ENCODE results near the gene ABHD4.
"Not testable (repeated sequence)": the region's sequence is repeated elsewhere in the genome, so short reads cannot be mapped to it uniquely, and the experiment has no call there.

Gene ABHD4

DNA sequence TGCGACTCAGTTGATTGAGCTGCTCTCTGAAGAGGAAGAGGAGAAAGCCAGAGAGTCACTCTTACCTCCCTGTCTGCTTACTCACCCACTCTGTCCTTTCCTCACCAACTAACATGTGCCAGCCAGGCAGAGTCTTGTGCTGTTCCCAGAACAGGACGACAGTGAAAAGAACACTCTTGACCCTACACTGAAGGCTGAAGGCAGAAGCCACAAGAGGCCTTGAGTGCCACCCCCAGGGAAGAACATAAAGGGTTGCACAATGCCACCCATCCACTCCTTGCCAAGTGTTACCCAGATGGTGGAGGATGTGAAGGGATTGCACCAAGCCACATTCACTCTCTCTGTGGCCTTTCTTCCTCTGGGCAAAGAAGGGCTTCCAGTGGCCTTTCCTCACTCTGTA, 12.8 kb downstream of the ABHD4 start:
- no peak for ATAC-seq
- H3K36me3 Mint-ChIP-seq (ENCODE audit: low read depth) = peaks cover 13% of the 10 kb centered on the region
- no peaks in the 10 kb centered on the region for H3K4me1 Mint-ChIP-seq
- H3K27me3 Mint-ChIP-seq = no peaks in the 10 kb centered on the region
- no peak overlapping the region for H3K4me3 Mint-ChIP-seq
- no peak overlapping the region for H3K27ac Mint-ChIP-seq
- DNase-seq = no peak
- H3K9me3 Mint-ChIP-seq = no peaks in the 10 kb centered on the region

DNA sequence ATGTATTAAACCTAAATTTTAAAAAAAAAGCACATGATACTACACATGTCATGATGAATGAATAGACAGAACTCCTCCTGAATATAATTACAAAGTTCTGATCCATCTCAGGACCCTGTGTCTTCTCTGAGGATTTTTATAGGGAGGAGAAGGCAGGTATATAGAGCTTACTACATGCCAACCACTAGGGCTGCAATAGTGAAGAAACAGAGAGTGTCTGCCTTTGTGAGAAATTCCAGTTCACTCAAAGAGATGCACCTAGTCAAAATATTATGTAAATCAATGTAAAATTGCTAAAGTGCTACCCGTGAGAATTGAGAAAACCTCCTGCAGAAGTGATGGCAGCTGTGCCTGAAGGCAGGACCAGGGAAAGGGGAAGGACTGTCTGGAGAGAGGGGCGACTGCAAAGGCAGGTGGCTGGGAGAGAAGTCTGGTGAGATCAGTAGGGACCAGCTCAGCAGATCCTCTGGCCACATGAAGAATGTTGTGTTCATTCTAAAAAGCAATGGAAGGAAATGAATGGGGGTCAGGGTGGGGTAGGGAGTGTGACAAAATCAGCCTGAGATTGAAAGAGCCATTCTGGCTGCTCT, 15.1 kb downstream of the ABHD4 start:
- Mint-ChIP-seq H3K27me3 (no peaks in the 10 kb centered on the region), H3K4me3 (no peak overlapping the region), H3K36me3 (ENCODE audit: low read depth) (peaks cover 9% of the 10 kb centered on the region), H3K4me1 (no peaks in the 10 kb centered on the region), H3K9me3 (no peaks in the 10 kb centered on the region), H3K27ac (no peak overlapping the region)
- DNase-seq = no peak
- no peak for ATAC-seq

DNA sequence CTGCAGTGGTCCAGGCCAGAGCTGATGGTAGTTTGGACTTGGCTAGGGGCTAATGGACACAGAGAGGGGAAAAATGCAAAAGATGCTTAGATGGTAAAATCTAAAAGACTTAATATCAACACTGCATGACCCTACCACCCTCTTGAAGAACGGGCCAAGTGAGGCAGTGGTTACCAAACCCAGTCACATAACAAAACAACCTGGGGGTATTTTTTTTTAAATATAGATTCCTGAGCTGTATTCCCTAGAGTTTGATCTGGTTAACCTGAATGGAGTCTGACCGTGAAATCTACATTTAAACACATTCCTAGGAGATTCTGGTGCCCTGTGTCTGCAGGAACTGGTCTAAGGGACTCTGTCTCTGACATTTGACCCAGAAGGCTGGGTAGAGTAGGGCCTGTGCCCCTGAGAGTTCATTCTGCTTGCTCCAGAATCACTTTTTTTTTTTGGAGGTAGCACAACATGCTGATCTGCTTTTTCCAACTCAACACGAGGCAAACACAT, 15.7 kb downstream of the ABHD4 start:
- Mint-ChIP-seq H3K4me3 (no peak overlapping the region), H3K27ac (no peak overlapping the region), H3K27me3 (no peaks in the 10 kb centered on the region), H3K9me3 (no peaks in the 10 kb centered on the region), H3K4me1 (no peaks in the 10 kb centered on the region), H3K36me3 (ENCODE audit: low read depth) (peaks cover 9% of the 10 kb centered on the region)
- DNase-seq (no peak), ATAC-seq (no peak)

DNA sequence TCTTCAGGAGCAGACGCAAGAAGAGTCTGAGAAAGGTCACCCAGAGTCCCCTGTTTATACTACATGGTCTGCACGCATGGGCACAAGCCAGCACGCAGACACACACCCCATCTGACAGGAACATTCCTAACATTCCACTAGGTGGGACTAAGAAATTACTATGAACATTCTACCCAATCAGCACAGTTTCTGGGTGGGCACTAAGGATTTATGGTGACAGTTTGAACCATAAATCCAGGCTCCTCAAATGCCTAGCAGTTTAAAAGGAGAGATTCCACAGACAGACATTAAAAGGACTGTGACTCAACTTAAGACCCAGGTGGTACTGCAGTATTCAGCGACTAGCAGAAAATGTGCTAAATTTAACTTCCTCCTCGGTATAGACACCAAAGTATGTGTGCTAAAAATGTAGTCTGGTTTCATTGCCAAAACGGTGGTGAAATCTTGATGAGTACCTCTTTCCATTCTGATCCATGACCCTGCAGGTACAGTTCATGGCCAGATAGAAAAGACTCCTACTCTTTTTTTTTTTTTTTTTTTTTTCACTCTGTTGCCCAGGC, 16.2 kb downstream of the ABHD4 start:
- Mint-ChIP-seq H3K36me3 (ENCODE audit: low read depth) (peaks cover 9% of the 10 kb centered on the region), H3K4me1 (no peaks in the 10 kb centered on the region), H3K9me3 (no peaks in the 10 kb centered on the region), H3K27ac (no peak overlapping the region), H3K4me3 (no peak overlapping the region), H3K27me3 (no peaks in the 10 kb centered on the region)
- peak; percentile 52 for ATAC-seq
- DNase-seq = no peak

DNA sequence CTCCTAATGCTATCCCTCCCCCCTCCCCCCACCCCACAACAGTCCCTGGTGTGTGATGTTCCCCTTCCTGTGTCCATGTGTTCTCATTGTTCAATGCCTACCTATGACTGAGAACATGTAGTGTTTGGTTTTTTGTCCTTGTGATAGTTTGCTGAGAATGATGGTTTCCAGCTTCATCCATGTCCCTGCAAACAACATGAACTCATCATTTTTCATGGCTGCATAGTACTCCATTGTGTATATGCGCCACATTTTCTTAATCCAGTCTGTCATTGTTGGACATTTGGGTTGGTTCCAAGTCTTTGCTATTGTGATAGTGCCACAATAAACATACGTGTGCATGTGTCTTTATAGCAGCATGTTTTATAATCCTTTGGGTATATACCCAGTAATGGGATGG, 17.7 kb downstream of the ABHD4 start:
- not testable (repeated sequence) for H3K4me1 Mint-ChIP-seq; ATAC-seq; H3K27me3 Mint-ChIP-seq; H3K9me3 Mint-ChIP-seq; H3K36me3 Mint-ChIP-seq (ENCODE audit: low read depth); H3K27ac Mint-ChIP-seq; H3K4me3 Mint-ChIP-seq; DNase-seq

DNA sequence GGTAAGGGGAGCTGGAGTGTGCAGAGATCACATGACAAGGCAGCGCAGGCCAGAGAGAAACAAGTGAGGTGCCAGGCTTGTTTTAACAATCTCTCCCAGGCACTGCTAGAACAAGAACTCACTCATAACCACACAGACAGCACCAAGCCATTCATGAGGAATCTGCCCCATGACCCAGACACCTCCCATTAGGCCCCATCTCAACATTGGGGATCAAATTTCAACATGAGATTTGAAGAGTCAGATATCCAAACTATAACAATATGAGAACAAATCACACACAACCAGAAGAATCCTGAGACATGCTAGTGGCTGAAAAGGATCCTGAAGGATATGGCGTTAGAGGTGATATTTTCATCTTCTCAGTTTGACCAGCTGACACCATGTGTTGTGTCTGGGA, 24.2 kb downstream of the ABHD4 start:
- Mint-ChIP-seq H3K27me3 (no peaks in the 10 kb centered on the region), H3K36me3 (ENCODE audit: low read depth) (no peaks in the 10 kb centered on the region), H3K4me1 (no peaks in the 10 kb centered on the region), H3K27ac (no peak overlapping the region), H3K9me3 (no peaks in the 10 kb centered on the region), H3K4me3 (no peak overlapping the region)
- DNase-seq = no peak
- no peak for ATAC-seq

DNA sequence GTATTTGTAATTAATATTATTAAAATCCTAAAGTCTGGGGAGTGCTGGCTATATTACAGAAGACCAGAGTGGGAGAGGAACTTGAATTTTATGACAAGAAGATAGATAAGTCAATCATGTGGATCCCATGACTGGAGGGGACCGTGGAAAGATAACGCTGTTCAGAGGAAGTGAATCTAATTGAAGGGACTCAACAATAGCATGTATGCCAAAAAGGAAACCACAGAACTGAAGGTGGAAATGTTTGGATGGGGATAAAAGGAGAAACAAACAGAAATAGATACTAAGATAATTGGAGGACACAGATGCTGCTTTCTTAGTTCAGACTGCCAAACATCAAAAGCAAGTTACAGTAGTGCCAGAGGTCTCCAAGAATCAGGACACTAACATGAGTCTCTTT, 24.9 kb downstream of the ABHD4 start:
- Mint-ChIP-seq H3K4me3 (no peak overlapping the region), H3K27ac (no peak overlapping the region), H3K27me3 (no peaks in the 10 kb centered on the region), H3K36me3 (ENCODE audit: low read depth) (no peaks in the 10 kb centered on the region), H3K9me3 (no peaks in the 10 kb centered on the region), H3K4me1 (no peaks in the 10 kb centered on the region)
- no peak for ATAC-seq
- DNase-seq = no peak

DNA sequence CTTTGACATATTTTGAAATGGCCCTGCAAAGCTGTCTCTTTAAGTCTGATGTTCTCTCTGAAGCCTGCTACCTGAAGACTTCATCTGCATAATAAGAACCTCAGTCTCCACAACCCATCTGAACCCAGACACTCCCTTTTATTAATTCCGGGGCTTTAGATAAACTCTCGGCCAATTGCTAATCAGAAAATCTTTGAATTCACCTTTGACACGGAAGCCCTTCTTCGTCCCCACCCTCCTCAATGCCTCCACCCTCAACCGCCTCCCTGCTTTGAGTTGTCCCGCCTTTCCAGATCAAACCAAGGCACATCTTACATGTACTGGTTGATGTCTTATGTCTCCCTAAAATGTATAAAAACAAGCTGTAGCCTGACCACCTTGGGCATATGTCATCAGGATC, 28.5 kb downstream of the ABHD4 start:
- no peak overlapping the region for H3K27ac Mint-ChIP-seq

DNA sequence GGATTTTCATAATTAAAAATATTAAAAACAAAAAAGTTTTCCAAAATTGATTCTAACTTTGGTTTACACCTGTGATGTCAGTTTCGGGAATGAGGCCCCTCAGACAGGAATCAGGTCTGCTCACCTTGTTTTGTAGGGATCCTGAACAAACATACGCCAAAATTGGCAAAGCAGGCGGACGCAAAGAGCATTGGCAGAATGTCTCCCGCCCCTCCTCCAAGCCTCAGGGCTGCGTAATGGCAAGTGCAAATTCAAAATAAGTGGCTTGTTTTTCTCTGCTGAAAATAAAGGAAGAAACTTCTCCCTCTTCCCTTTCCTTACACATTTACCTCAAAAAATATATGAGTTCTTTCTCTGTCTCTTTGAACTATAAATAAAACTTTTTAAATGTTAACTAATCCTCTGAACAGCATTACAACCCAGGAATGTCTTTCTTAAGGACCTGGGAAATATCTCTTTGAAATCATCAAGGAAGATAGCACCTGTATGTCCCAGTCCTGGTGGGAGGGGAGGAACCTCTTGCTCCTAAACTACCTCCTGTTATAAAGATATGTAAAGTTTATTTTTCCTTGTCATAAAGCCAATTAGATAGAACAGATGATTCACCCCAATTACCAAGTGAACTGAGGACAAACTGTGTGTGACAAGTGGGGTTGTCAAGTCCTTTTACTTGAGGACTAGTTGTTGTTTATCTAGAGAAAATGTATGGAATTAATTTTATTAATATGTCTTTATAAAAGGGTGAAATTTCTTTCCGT, 29.6 kb downstream of the ABHD4 start:
- Mint-ChIP-seq H3K27me3 (peaks cover 7% of the 10 kb centered on the region), H3K4me3 (no peak overlapping the region), H3K9me3 (peaks cover 14% of the 10 kb centered on the region), H3K36me3 (ENCODE audit: low read depth) (no peaks in the 10 kb centered on the region), H3K4me1 (no peaks in the 10 kb centered on the region), H3K27ac (no peak overlapping the region)
- no peak for ATAC-seq
- no peak for DNase-seq

More for the DNA sequence above, 28.5 kb downstream of the ABHD4 start:
- no peak for ATAC-seq
- Mint-ChIP-seq H3K4me3 (no peak overlapping the region), H3K36me3 (ENCODE audit: low read depth) (no peaks in the 10 kb centered on the region), H3K27me3 (peaks cover 4% of the 10 kb centered on the region), H3K9me3 (peaks cover 11% of the 10 kb centered on the region), H3K4me1 (no peaks in the 10 kb centered on the region)
- no peak for DNase-seq

DNA sequence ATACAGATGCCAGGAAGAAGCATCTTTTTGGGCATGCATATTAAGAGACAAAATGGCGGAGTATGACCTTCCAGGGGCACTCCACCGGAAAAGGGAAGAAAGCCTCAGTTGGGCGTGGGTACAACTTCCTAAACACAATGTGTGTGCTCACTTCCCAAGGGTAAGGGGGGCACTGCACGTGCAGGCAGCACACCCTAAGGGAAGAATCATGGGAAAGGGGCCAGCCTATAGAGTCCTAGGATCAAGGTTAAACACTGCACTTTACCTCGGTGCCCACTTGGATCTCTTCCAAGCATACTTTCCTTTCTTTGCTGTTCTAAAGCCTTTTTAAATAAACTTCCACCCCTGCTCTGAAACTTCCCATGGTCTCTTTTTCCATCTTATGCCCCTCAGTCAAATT, 31.3 kb downstream of the ABHD4 start:
- Mint-ChIP-seq H3K27ac (no peak overlapping the region), H3K27me3 (peaks cover 7% of the 10 kb centered on the region), H3K4me3 (no peak overlapping the region), H3K36me3 (ENCODE audit: low read depth) (no peaks in the 10 kb centered on the region), H3K4me1 (no peaks in the 10 kb centered on the region), H3K9me3 (peaks cover 14% of the 10 kb centered on the region)
- DNase-seq (no peak), ATAC-seq (no peak)

DNA sequence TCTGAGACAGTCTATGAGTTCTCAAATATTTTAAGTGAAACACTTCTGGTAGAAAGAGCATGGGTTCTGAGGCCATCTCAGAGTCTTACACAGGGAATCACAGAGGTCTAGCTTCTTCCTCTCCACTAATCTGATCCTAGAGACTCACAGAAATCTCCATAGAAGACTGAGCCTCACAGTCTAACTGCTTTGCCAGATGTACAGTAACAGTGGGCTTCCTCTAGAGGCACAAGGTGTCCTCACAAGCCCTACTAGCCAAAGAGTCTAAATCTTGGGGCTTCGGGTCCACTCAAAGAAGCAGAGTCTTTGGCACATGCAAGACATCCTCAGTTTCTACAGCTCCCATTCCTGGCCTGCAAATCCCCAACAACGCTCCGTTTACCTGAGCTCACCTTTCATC, 32.0 kb downstream of the ABHD4 start:
- no peak overlapping the region for H3K4me3 Mint-ChIP-seq
- no peaks in the 10 kb centered on the region for H3K36me3 Mint-ChIP-seq (ENCODE audit: low read depth)
- ATAC-seq (no peak), DNase-seq (no peak)
- no peaks in the 10 kb centered on the region for H3K4me1 Mint-ChIP-seq
- H3K27ac Mint-ChIP-seq = no peak overlapping the region
- H3K27me3 Mint-ChIP-seq = peaks cover 7% of the 10 kb centered on the region
- peaks cover 14% of the 10 kb centered on the region for H3K9me3 Mint-ChIP-seq

DNA sequence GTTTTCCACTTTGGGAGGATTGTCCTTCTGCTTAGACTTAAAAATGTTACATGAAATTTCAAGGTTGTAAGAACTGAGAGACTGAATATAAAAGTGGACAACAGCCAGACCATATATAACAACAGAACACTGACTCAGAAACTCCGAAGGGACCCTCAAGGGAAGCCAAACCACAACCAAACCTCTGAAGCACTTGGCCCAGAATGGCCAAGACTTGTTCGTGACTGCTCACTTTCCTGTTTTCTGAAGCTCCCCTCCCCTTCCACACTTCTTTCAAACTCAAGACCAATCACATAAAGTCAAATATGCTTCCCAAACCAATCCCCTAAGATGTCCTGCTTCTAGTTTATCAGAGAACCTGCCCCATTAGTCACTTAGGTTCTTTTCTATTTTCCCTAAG, 32.4 kb downstream of the ABHD4 start:
- Mint-ChIP-seq H3K36me3 (ENCODE audit: low read depth) (no peaks in the 10 kb centered on the region), H3K27ac (no peak overlapping the region), H3K4me1 (no peaks in the 10 kb centered on the region), H3K4me3 (no peak overlapping the region), H3K27me3 (peaks cover 7% of the 10 kb centered on the region), H3K9me3 (peaks cover 14% of the 10 kb centered on the region)
- DNase-seq = no peak
- no peak for ATAC-seq

DNA sequence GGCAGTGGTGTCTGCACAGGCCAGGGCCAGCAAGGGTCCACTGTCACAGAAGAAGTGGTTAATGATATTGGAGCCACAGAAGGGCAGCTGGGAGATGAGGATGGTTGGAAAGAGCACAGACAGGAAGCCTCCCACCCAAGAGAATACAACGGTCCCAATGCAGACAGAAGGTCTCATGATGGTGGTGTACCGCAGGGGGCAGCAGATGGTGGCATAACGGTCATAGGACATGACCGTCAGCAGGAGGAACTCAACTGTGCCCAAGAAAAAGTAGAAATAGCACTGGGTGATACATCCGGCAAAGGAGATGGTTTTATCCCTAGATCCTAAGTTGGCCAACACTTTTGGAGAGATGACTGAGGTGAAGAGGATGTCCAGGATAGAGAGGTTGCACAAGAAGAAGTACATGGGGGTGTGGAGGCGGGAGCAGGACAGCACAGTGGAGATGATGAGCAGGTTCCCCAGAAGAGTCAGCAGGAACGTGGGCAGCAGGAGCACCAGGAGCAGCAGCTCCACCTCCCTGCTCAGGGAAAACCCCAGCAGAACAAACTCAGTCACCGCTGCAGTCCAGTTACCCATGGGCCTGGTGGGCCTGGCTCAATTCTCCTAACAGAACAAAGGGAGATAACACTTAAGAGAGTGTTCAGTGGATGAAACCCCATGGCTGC, 36.3 kb downstream of the ABHD4 start:
- ATAC-seq (no peak), DNase-seq (no peak)
- no peak overlapping the region for H3K4me3 Mint-ChIP-seq
- no peak overlapping the region for H3K27ac Mint-ChIP-seq
- peaks cover 14% of the 10 kb centered on the region for H3K9me3 Mint-ChIP-seq
- no peaks in the 10 kb centered on the region for H3K4me1 Mint-ChIP-seq
- no peaks in the 10 kb centered on the region for H3K36me3 Mint-ChIP-seq (ENCODE audit: low read depth)
- peaks cover 7% of the 10 kb centered on the region for H3K27me3 Mint-ChIP-seq

DNA sequence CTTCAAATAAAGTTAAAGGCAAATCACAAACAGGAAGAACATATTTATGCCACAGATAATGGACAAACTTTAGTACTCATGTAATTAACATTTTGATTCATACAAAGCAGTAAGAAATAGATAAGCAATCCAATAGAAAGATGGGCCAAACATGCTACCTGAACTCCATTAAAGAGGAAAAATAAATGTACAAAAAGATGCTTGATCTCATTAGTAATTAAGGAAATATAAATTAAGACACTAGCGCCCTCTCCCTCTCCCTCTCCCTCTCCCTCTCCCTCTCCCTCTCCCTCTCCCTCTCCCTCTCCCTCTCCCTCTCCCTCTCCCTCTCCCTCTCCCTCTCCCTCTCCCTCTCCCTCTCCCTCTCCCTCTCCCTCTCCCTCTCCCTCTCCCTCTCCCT, 37.9 kb downstream of the ABHD4 start:
- ATAC-seq; H3K36me3 Mint-ChIP-seq (ENCODE audit: low read depth); H3K27ac Mint-ChIP-seq; H3K4me3 Mint-ChIP-seq; H3K27me3 Mint-ChIP-seq; DNase-seq; H3K9me3 Mint-ChIP-seq; H3K4me1 Mint-ChIP-seq: not testable (repeated sequence)

DNA sequence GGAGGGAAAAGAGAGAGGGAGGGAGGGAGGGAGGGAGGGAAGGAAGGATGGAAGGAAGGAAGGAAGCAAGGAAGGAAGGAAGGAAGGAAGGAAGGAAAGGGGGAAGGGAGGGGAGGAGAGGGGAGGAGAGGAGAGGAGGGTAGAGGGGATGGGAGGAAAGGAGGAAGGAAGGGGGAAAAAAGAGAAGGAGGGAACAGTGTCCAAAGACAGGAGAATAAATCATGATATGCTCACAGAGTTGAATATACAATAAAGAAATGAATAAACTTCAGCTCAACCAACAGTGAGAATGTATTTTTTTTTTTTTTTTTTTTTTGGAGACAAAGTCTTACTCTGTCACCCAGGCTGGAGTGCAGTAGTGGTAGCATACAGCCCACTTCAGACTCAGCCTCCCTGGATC, 42.1 kb downstream of the ABHD4 start:
- H3K27me3 Mint-ChIP-seq = peaks cover 2% of the 10 kb centered on the region
- DNase-seq (no peak), ATAC-seq (no peak)
- no peaks in the 10 kb centered on the region for H3K9me3 Mint-ChIP-seq
- no peaks in the 10 kb centered on the region for H3K36me3 Mint-ChIP-seq (ENCODE audit: low read depth)
- peaks cover 2% of the 10 kb centered on the region for H3K4me1 Mint-ChIP-seq
- H3K27ac Mint-ChIP-seq = no peak overlapping the region
- H3K4me3 Mint-ChIP-seq = no peak overlapping the region
